HG02884 (cell line): ENCODE data around the gene CYYR1.

Experiments
- ATAC-seq: cut with Tn5 transposase; IDR thresholded peaks from one replicate; pipeline ENCODE4 v1.9.1; 2021; ENCODE audit warnings: mild to moderate bottlenecking, moderate library complexity; ENCODE audit not compliant: unreplicated experiment

The CYYR1 gene

DNA sequence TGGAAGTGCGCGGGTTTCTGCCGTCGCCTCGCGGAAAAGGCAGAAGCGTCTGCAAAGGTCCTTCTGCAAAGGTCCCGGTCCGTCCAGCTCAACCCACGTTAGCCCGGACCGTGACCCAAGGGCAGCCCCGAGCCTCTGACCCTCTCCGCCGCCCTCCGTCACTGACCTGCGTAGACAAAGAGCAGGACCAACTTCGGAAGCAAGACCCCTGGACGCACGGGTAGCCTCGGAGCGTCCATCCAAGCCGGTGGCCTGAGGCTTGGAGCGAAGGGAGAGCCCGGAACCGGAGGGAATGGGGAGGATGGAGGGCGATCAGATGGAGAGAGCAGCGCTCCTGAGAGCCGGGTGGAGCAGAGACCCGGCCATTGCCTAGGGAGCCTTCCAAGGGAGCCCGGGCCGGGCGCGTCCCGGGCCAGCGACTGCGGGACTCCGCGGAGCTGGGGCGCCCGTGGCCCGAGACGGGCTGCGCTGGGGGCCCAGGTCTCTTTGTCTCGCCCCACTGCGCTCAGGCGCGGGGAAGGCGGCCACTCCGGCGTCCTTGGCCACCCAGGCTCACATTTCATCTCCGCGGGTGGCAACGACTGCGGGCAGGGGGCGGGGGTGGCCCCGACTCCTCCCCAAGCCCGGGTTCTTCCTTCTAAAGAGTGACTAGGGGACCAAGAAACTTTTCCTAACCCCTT, at the start of gene CYYR1:
Gene CYYR1 (minus strand): TSS at position 585 of the 680 bp plus-strand sequence. CDS start 346 bp downstream, at position 239.
- no peak for ATAC-seq

DNA sequence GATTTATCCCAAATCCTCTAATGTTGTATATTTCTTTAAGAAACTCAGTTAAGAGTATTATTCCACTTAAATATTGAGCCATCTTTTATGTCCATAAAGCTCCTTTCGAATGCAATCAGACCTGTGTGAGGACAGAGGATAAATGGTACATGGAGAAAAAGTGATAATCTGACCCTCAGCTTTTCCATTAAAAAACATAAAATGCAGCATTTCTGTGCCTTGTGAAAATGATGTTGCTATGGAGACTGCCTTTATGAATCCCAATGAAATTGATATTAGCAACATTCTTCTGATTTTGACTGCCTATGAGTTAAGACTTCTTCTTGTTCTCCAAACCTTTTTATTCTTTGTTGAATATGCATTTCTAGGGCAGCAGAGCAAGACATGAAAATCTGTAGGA, 44.1 kb upstream of the CYYR1 start:
- ATAC-seq: no peak

DNA sequence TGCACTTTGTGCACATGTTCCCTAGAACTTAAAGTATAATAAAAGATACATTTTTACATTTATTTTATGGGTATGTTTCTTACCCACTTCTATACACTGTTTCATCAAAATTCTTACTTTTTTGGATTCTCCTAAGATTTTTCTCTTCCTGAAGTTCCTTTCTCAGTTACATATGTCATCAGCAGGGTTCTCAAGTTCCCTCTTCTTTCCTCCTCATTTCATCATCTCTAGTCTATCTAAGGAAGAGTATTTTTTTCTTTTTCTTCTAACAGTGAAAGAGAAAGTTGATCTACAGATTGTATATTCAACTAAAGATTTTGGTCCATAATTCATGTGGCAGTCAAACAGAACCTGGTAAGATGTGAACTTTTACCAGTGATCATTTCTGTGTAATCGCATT, 41.2 kb upstream of the CYYR1 start:
- ATAC-seq: no peak

DNA sequence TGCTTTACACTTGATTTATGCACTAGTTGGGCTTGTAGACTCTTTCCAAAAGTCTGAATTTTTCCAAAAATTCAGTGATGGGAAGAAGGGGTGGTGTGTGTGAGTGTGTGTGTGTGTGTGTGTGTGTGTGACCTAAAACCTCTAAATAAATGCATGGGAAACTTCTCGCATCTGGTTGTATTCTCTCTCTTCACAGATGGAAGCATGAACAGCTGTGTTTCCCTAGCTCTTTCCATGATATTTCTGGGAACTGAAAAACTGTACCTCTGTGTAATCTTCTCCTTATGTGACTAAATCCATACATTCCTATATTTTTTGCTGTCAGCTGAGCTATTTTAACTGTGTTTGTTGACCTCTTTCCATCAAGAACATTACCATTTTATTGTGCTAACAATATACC, 26.2 kb upstream of the CYYR1 start:
- no peak for ATAC-seq

DNA sequence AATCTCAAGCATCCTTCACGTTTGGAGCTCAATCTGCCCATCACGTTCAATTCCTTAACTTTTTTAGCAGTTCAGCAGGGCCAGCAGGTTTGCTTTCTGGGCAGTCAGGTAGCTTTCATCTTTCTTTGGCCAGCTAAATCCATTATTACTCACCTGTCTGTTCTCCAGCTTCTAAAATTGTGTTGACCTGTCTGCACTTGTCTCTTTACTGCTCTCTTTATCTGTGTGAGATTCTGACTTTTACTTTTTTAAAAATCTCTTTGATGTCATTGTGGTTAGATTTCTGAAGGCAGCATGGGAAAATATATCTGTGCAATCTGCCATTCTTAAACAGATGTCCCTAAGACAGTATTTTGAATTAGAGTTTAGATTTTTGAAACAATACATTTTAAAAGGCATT, 24.9 kb upstream of the CYYR1 start:
- ATAC-seq: no peak

DNA sequence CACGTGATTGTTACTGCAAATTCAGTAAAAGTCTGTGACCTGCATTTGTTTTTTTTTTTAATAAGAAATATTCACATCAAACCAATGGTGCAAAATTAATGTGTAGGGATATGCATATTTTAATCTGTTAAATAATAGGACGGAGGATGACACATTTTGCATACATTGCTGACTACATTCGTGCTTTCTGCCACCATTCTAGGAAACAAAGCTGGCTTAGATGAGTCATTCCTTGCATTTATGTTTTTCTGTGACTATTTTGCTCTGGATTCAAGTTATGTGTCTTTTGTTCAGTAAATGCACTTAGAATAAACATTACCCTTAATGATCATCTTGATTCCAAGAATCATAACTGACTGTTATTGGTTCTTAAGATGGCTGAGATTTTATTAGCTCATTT, 23.9 kb upstream of the CYYR1 start:
- ATAC-seq: no peak

DNA sequence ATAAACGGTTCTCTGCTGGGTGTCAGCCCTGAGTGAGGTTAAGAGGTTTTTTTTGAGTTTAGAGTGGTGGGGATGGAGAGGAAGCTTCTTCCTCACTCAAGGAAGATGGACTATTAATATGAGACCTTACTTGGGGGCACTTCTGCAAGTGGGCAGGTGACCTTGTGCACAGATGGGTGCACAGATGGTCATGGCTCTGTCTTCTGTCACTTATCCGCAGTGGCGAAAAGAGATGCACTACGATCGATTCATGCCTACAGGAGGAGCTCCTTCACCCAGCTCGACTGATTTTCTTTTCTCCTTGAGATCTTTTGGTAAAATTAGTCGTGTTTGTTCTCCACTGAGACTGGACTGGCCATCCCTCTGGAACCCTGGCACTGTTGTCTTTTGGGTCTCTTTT, 22.9 kb upstream of the CYYR1 start:
- no peak for ATAC-seq

DNA sequence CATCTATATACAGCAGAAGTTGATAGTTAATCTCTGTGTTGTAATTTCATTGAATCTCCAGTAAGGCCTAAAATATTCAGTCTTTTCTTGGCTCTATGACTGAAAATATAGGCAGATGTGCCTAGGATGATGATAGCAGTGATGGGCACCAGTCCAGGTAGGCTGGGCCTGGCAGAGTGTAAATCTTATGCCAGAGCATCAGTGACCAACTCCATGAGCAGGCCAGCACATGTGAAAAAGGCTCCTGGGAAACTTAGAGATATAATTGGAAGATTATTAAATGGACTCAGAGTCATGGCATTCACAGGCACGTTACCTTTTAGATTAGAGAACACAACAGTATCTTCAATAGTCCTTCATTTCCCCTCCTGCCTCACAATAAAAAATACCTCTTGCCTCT, 20.7 kb upstream of the CYYR1 start:
- ATAC-seq: no peak

DNA sequence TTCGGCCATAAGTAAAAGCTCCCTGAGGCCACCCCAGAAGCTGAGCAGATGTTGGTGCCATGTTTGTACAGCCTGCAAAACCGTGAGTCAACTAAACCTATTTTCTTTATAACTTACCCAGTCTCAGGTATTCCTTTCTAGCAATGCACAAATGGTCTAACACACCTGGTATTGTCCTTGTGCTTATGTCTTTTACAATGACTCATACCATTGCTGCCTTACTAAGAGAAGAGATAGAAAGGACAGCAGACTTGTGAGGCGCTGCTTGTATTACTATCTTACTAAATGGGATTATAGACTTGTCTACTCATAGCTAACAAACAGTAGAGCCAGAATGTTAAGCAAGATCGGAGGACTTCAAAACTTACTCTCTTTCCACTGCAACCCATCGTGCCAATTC, 18.5 kb upstream of the CYYR1 start:
- no peak for ATAC-seq

DNA sequence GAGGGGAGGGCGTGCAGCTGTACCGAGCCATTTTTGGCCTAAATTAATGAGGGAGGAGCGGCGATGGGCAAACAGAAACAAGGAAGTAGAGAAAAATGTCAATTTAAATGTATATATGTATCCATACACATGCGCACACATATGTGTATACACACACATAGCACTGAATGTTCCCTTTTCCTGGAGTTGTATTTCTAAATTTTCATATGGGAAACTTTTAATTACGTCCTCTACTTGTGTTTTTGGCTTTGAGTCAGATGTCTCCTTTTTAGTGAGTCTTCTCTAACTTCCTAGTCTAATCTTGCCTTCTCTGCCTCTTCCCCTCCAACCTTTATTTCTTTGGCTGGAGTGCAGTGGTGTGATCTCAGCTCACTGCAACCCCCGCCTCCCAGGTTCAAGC, 15.4 kb upstream of the CYYR1 start:
- ATAC-seq: no peak

DNA sequence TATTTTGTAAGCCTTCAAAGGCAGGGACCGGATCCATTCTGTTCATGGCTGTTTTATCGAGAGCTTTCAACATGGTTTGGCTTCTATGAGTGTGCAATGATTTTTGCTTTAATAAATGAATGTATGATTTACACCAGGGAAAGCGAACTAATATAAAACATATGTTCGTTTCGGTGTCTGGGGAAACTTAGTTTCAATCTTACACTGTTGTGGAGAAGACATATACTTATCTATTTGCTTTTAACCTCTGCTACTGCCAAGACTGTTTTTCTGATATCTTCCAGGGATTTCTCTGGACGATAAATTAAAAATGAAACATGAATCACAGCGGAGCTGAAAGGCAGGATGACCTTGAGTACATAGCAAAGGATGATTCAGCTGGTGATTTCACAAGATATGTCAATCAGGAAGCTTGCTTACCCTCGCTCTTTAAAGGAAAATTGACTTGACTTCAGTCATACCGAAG, 14.7 kb upstream of the CYYR1 start:
- no peak for ATAC-seq

DNA sequence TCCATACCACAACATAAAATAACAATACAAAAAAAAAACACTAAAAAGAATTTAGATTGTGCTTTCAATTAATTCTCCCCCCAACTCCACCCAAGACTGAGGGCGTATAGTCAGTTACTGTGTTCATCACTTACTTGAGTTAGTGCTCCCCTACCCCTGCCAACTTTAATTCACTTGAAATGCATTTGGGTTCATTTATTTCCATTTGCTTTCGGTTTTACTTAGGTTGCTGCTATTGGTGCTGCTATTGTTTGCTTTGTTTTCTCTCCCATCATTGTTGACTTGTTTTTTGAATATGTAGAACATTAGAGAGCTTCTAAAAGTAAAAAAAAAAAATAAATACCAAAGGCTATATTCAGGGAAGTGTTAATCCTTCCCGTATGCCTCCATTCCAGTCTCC, 10.7 kb upstream of the CYYR1 start:
- ATAC-seq: no peak

DNA sequence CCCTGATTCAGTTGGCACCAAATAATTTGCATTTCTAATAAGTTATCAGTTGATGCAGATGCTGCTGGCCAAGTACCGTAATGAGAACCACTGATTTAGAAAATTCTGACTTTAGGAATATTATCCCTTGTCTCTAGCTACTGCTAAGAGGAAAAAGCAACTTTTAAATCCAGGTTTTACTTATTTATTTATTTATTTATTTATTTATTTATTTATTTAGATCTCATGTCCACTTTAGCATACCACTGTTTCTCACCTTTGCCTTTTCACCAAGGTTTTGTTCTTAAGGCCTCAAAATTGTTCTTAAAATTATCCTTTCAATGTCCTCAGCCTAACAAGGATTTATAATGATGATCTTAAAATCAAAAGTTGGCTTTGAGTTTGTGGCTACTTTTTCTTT, 8.7 kb upstream of the CYYR1 start:
- ATAC-seq: no peak

DNA sequence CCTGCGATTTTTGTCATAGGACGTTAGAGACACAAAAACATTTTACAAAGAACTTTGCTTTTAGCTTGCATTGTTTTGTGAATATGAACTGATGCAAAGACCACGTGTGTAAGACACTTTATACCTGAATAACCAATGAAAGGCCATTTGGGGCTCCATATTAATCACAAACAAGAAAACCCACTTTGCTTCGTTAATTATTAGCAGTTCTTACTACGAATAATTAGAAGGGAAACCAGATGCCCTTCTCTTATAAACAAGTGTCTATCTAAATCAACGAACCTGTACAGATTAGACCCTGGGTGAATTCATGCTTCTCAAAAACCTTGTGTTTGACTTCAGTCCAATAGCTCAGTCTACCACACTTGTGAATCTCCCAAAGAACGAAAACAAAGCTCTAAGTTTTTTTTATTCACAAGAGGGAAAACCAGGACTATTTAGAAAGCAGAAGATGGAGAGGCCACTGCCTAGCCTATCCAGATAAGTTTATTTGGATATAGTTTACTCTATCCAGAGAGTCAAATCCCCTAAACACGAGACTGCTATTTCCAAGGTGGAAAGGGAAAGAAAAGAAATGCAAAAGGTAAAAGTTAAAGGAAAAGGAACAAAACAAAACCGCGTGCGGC, 897 bp downstream of the CYYR1 start:
- ATAC-seq: no peak

DNA sequence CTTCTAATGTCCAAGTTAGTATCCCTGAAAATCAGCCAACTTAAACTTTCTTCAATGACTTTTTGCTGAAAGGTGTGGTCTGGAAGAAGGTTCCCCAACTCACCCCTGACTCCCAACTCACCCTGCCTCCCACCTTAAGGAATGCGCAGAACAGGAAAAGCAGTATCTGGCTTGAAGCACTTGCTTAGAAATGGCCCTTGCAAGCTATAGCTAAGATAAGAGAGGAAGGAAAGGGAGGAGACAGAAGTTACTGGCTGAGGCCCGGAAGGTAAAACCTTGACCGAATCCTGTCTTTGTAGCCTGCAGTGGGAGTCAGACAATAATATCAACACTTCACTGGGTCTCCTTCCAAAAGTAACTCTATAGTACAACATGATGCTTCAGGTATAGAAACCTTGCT, 2.9 kb downstream of the CYYR1 start:
- ATAC-seq: no peak

DNA sequence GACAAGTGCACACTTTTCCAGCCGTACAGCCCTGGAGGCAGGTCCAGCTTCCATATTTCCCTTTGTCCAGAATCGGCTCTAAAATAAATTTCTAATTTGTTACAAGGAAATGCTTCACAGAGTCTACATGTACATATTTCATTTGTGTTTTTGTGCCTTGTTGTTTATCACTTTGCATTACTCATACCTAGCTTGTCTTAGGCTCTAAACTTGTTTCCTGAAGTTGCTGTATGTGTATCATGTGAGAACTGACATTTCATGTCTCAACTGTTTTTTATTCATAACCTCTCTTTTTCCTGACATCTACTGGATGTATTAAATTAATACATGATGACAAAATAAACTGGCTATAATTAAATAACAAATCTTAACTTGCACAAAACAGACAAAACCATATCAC, 7.5 kb downstream of the CYYR1 start:
- ATAC-seq: no peak

DNA sequence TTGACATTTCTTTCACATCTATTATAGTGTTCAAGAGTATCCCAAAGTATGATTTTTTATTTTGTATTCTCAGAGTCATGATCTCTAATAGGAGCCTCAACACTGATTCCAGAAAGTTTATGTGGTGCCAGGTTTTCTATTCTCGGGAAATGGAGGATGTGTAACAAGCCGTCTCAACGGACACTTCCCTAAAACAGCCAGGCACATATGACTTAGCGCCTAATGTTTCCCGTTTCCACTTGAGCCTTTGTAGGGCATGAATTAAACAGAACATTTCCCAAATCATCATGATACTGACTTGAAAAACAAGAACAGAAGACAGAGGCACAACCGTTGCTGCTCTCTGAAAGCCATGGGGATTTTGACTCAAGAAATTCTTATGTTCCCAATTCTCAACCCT, 8.0 kb downstream of the CYYR1 start:
- ATAC-seq: no peak

DNA sequence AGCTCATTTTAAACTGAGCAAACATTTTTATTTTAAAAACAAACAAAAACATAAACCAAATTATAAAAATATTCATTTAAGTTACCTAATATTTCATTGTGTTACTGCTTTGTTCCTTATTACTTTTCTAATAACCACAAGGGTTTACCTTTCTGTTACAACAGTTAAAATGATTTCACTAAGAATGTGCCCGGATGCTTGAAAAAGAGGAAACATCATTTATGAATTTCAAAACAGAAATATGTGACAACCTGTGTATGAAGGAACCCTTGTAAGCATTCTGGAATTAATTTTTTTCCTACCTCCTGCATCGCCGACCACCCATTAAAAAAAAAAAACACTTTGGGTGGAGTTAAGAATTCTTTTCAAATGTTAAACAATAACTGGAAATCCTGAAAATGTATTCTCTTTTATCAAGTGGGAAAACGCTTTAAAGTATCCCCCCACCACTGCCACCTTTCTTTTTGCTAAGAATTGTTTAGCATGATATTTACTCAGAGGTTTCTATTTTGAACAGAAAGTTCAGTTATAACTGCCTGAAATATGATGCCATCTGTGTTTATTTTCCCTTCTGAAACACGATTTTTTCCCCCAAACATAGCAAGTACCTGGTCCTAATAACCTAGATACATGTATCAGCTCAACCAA, 9.1 kb downstream of the CYYR1 start:
- no peak for ATAC-seq

DNA sequence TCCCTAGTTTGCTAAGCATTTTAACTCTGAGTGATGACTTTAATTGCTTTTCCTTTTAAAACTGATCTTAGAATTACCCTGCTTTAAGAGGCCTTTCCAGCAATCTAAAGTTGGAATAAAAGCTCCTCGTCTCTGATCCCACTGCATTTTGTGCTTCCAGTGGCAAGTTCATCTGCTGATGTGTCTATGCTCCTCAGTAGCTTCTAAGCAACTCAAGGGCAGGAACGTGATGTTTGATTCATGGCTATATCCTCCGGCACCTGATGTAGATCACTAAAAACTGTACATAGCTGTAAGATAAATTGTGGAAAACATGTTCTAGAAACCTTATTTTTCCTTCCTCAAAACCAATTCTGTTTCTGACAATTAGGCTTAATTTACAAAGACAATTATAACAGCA, 12.5 kb downstream of the CYYR1 start:
- no peak for ATAC-seq

DNA sequence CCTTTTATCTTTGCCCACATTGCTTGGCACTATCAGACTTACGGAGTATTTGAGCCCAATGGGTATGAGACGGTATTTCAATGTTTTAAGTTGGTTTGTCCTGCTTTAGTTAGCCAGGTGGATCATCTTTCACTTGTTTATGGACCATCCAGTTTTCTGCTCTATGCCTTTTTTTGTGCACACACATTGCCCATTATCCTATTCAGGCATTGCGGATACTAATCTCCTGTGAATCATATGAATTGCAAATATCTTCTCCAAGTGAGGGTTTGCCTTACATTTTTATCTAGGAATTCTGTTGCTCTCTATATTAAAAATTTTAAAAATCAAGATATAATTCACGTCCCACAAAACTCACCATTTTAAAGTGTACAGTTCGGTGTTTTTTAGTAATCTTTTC, 14.0 kb downstream of the CYYR1 start:
- no peak for ATAC-seq

DNA sequence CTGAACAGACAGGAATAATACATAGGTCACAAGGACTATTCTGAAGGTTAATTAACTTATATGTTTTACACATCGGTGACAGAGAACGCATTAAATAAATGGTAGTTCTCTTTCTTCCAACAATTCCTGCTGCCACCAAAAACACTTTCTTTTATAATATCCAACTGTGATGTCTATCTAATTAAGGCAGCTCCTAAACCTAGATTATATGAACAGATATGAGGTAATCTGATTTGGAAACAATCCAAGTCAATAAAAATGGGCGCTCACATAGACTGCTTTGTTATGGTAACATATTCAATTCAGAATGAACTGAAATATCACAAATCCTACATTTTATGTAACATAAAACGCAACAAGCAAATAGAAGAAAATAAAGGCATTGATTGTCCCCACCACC, 16.0 kb downstream of the CYYR1 start:
- no peak for ATAC-seq

DNA sequence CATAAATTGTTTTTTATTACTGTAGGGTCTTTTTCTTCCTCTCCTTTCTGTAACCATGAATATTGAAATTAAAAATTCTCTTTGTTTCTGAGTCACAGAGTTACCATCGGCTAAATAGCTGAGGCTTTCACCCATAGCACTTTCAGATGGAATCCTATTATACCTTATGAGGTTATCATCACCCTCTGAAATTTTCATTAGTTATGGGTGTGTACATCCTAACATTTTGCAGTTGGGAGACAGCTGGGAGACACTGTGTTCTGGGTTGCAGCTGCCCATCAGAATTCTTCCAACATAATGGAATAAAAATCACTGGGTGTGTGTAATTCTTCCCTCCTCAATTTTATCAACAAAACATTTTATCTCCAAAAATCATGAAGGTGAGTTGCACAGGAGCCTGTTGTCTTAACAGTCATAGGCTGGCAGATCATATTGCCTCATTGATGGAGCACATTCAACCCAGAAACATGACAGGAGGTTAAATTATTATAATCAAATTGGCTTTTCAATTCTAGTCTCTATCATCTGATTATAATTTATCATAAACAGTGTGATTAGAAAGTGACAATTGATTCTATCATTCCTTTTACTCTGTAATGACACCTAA, 17.4 kb downstream of the CYYR1 start:
- ATAC-seq: no peak
